A549 (cell line): ENCODE results near the gene KIRREL1. TPM values are rescaled to one million over a fixed set of nuclear protein-coding genes. Genes with fewer than 3 reads are reported as not detected.

Experiments
- ATAC-seq, 2 experiments: fragments of 200-7000 bp in 1 of 2; fragments of >200 bp in 1 of 2; cut with Nextera tagmentation in 1 of 2; cut with Tn5 transposase in 1 of 2; 3 replicates each; pipeline versions ENCODE4 v1.8.0 to v1.9.1; 2018 to 2020; ENCODE audit warnings: mild to moderate bottlenecking in 1 of 2, moderate library complexity in 1 of 2
- CTCF ChIA-PET: fragments of 300-600 bp; sonication (Branson Sonifier 250); formaldehyde crosslinking; extraction: SDS; loops from one replicate; lab custom pipeline; 2021; ENCODE audit warnings: antibody characterized with exemption, inconsistent platforms; lab: Yijun Ruan, JAX
- POLR2A ChIA-PET: fragments of 350-600 bp; formaldehyde crosslinking; extraction: SDS; loops from one replicate; lab custom pipeline; 2021; ENCODE audit warnings: antibody characterized with exemption, inconsistent platforms; lab: Yijun Ruan, JAX
- DNase-seq, 2 experiments: peaks; one replicate each; pipeline versions ENCODE4 v3.0.0 to v3.0.0-alpha.2; 2011 to 2016; ENCODE audit warnings: low read depth in 1 of 2, low spot score in 1 of 2
- FAIRE-seq: peaks from 2 replicates; lab custom pipeline; 2011; peaks lifted over from hg19 to GRCh38; lab: Jason Lieb, UNC
- H3K27ac ChIP-seq, 2 experiments: fragments of >200 bp; sonication (Bioruptor Twin); formaldehyde crosslinking; 3 replicates each; pipeline ENCODE4 v1.5.1; 2016 to 2017
- H3K4me1 ChIP-seq: fragments of >200 bp; sonication (Bioruptor Twin); formaldehyde crosslinking; 3 replicates; pipeline ENCODE4 v1.6.1; 2016
- H3K4me2 ChIP-seq: fragments of >200 bp; sonication (Bioruptor Twin); formaldehyde crosslinking; 3 replicates; pipeline ENCODE4 v1.6.1; 2016
- H3K4me3 ChIP-seq: fragments of >200 bp; sonication (Bioruptor Twin); formaldehyde crosslinking; 3 replicates; pipeline ENCODE4 v1.5.1; 2016
- H3K9me3 ChIP-seq: fragments of >200 bp; sonication (Bioruptor Twin); formaldehyde crosslinking; 3 replicates; pipeline ENCODE4 v1.6.1; 2016
- CBX2 ChIP-seq: fragments of 200-600 bp; sonication (generic); IDR thresholded peaks from 2 replicates; pipeline ENCODE4 v1.6.1; 2016; ENCODE audit warnings: low read depth, mild to moderate bottlenecking, borderline replicate concordance
- CBX8 ChIP-seq: fragments of 200-600 bp; sonication (generic); IDR thresholded peaks from 2 replicates; pipeline ENCODE4 v1.6.1; 2016
- CTCF ChIP-seq: fragments of >200 bp; sonication (Bioruptor Twin); formaldehyde crosslinking; IDR thresholded peaks from 3 replicates; pipeline ENCODE4 v1.5.1; 2016
- ELK1 ChIP-seq: fragments of 150-350 bp; IDR thresholded peaks from 2 replicates; pipeline ENCODE4 v1.6.1; 2014; ENCODE audit warnings: low read depth, mild to moderate bottlenecking, low read length
- EP300 ChIP-seq, 2 experiments: fragments of >200 bp; sonication (Bioruptor Twin); formaldehyde crosslinking; IDR thresholded peaks; 2 replicates in 1 of 2; 3 replicates in 1 of 2; pipeline ENCODE4 v1.6.1; 2016 to 2017
- HMGXB4 ChIP-seq: fragments of 250-450 bp; sonication (Bioruptor Pico); IDR thresholded peaks from 2 replicates; pipeline ENCODE4 v1.5.0; 2021; ENCODE audit warnings: mild to moderate bottlenecking, moderate library complexity, borderline replicate concordance
- KDM1A ChIP-seq: fragments of 200-600 bp; sonication (generic); IDR thresholded peaks from 2 replicates; pipeline ENCODE4 v1.6.1; 2016; ENCODE audit warnings: low read depth, mild to moderate bottlenecking
- KDM5A ChIP-seq: fragments of 200-600 bp; sonication (generic); IDR thresholded peaks from 2 replicates; pipeline ENCODE4 v1.6.1; 2016; ENCODE audit warnings: antibody characterized with exemption, mild to moderate bottlenecking
- MYC ChIP-seq: IDR thresholded peaks from 2 replicates; pipeline ENCODE4 v1.6.1; 2012; ENCODE audit warnings: mild to moderate bottlenecking, inconsistent platforms, low read length, improper control_type of control experiment, borderline replicate concordance
- PBX3 ChIP-seq: IDR thresholded peaks from 2 replicates; pipeline ENCODE4 v1.6.1; 2012
- RNF2 ChIP-seq: fragments of 200-600 bp; sonication (generic); IDR thresholded peaks from 2 replicates; pipeline ENCODE4 v1.6.1; 2016; ENCODE audit warnings: low read depth, mild to moderate bottlenecking, antibody characterized with exemption, moderate library complexity, borderline replicate concordance
- USF2 ChIP-seq: fragments of 450-650 bp; IDR thresholded peaks from 2 replicates; pipeline ENCODE4 v1.6.1; 2014; ENCODE audit warnings: antibody characterized with exemption
- WGBS: methylation state at CpG from one replicate; pipeline ENCODE4 v1.1.6; 2017; ENCODE audit errors: missing lambda C conversion rate; 5-methylcytosine and 5-hydroxymethylcytosine counted together
- polyA plus RNA-seq, 4 experiments: library from polyadenylated mRNA; depleted of rRNA in 3 of 4; stranded (reverse); fragments of >200 nt; fragmentation: RNase III in 1 of 4; extraction: RNeasy Plus Mini Kit Qiagen cat#74134 plus additional on column Dnase treatment in 1 of 4; gene quantifications; 2 replicates in 3 of 4; 3 replicates in 1 of 4; pipeline ENCODE4 v1.2.3, GENCODE V29; 2011 to 2017

The KIRREL1 gene
- polyA plus RNA-seq, 2 of the 4 experiments (the other 2 are of a cell fraction) = 18.7 to 41.3 TPM

- Histone ChIP-seq H3K4me2 (no peak overlapping the region), H3K9me3 (no peaks in the 10 kb centered on the region), H3K27ac (no peak overlapping the region), H3K4me1 (no peaks in the 10 kb centered on the region), H3K4me3 (no peak overlapping the region)
- POLR2A ChIA-PET = no interaction called here
- WGBS = 8% methylated on average over 3 of the region's 3 CpGs
- DNase-seq (no peak), ATAC-seq (no peak), FAIRE-seq (no peak)
- CTCF ChIA-PET = interaction anchor here (7.0 kb wide), 1 partner anchor 10 kb away, joined by 52 read pairs; no protein-coding TSS in a partner anchor
- no peak for TF ChIP-seq CBX8
- 0 out of 2 replicates have a peak, but pooled peaks have one; percentile 28 for TF ChIP-seq RNF2
Observed at GRCh38 chr1:157952601-157953000, 40.8 kb upstream of the KIRREL1 start.

- ChIA-PET CTCF (no interaction called here), POLR2A (no interaction called here)
- no peak overlapping the region for H3K4me2 ChIP-seq
- ATAC-seq (no peak), FAIRE-seq (no peak), DNase-seq (no peak)
- H3K4me1 ChIP-seq = no peaks in the 10 kb centered on the region
- TF ChIP-seq EP300 (IDR thresholded peaks at IDR 0.05) (no peak), CBX2 (no peak), CTCF (no peak)
- no peak overlapping the region for H3K4me3 ChIP-seq
- H3K27ac ChIP-seq = no peak overlapping the region
- no peaks in the 10 kb centered on the region for H3K9me3 ChIP-seq
Observed at GRCh38 chr1:157955221-157955620, 38.2 kb upstream of the KIRREL1 start.

- no peaks in the 10 kb centered on the region for H3K4me1 ChIP-seq
- no peak overlapping the region for H3K4me3 ChIP-seq
- no peaks in the 10 kb centered on the region for H3K9me3 ChIP-seq
- TF ChIP-seq HMGXB4 (CRISPR knock-in tag) (no peak), ELK1 (no peak), MYC (no peak), USF2 (no peak), KDM1A (no peak), KDM5A (no peak), PBX3 (no peak)
- no peak for DNase-seq
- FAIRE-seq = no peak
- no peak for ATAC-seq
- ChIA-PET CTCF (interaction anchor here (42.7 kb wide), 1 partner anchor 157 kb away, joined by 2212 read pairs; a partner anchor contains a TSS), POLR2A (no interaction called here)
- H3K4me2 ChIP-seq = no peak overlapping the region
- H3K27ac ChIP-seq = no peak overlapping the region
- 6% methylated on average over 6 of the region's 6 CpGs for WGBS
Observed at GRCh38 chr1:157955857-157956256, 37.6 kb upstream of the KIRREL1 start.
